Activated CD4-positive, alpha-beta T cell treated with anti-CD3 and anti-CD28 coated beads, Interleukin-2, Interleukin-4, amounts not matched to agents 100 ng/mL and 50 ng/mL, durations not matched to agents 16 hours and 8 hours (primary cell): Measurements from ENCODE around the gene CDK1.

Source experiments
- DNase-seq: peaks from one replicate; pipeline ENCODE4 v3.0.0-alpha.2; 2020; ENCODE audit warnings: low spot score

Gene CDK1

DNA sequence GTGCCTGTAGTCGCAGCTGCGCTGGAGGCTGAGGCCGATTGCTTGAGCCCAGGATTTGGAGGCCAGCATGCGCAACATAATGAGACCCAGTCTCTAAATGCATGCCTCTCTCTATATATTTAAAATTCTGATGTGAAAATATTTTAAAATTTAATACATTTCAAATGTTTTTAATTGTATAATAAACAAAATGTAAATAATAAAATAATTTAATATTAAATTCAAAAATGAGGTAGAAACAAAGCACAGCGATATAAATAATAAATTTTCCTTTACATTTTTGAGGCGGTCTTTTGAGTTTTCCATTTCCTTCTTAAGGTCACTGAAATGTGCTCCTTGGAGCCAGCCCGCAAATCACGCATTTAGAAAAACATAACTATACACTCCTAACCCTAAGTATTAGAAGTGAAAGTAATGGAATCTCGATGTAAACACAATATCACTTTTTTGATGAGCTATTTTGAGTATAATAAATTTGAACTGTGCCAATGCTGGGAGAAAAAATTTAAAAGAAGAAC lies 523 bp upstream of the CDK1 start:
- DNase-seq: no peak

DNA sequence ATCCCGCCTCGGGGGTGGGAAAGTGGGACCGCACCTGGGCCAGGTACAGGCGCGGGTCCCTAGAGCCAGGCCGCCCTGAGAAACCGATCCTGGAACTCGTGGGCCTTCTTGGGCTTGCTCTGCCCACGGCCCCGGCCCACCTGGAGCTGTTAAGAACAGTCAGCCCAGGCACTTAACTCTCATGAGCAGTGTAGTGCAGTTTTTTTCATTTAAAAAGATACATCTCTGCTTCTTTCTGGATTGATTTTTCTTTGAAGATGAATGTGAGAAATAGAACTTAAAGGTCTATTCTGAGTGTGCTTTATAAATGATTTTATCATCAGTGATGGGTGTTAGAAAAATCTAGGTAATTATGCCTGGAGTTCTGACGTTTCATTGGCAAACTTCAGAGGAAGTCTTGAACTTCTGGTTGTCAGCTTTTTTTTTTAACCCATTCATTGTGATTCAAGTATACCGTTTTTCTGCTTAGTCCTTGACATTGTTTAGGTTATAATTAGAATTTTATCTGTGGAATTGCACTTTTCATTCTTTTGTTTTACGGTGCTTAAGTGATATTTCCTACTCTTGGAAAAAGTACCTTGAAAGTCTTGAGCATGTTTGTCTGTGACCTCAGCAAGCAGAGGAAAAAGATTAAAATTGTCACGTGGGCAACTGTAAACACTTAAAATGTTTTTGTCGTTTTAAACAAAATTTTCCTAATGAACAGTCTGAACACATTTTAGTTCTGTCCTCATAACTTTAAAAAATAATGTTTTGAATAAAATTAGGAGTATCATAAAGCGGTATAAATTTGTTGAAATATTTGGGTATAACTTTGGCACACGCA lies 906 bp downstream of the CDK1 start:
- DNase-seq: no peak

- DNase-seq: no peak
Measured at GRCh38 chr10:60781661-60782060, 3.4 kb downstream of the CDK1 start.

- DNase-seq: no peak
Measured at GRCh38 chr10:60784641-60785040, 6.4 kb downstream of the CDK1 start.

DNA sequence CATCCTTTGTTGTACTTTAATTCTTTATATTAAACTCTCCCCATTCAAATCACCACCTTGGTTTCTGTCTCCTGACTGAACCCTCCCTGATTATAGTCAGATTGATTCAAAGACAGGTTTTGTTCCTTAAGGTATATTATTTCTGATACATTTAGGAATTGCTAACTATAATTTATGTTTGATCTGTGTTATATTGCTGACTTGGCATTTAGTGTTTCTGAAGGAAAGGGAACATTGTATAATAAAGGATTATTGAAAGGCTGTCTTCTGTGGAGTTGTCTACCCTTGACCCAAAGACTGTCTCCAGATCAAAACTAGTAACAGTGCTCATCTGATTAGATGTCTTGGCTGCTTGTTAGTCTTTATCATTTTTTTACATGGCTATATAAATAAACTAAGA lies 10.3 kb downstream of the CDK1 start:
- no peak for DNase-seq

DNA sequence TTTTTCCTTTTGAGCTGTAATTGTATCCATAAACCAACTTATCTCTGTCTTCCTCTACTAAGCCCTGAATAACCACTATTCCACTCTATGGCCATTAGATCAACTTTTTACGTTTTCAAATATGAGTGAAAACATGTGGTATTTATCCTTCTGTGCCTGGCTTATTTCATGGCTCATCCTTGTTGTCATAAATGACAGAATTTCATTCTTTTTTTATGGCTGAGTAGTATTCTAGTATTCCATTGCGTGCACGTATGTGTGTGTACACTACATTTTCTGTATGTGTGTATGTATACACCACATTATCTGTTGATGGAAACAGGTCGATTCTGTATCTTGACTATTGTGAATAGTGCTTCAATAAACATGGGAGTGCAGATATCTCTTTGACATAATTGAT lies 11.1 kb downstream of the CDK1 start:
- DNase-seq: no peak

GRCh38 chr10:60794953-60795352 lies 16.7 kb downstream of the CDK1 start:
- DNase-seq: no peak

GRCh38 chr10:60795465-60796202 lies 17.4 kb downstream of the CDK1 start:
- no peak for DNase-seq

DNA sequence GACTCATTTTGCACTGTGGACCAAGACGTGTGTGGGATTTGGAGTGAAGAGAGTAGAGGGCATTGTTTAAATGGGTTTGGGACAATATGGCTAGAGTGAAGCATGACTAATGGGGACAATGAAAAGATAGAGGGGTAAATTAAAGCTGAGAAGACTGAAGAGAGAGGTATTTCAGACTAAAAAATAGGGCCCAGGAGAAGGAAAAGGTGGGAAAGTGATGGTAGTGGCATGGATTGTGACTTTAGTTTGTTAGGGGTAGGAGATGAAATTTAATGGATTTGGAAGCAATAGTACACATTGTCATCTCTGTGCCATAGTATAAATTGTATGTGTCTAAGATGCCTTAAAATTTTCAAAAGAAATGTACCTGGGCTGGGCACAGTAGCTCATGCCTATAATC lies 18.2 kb downstream of the CDK1 start:
- DNase-seq: no peak

DNA sequence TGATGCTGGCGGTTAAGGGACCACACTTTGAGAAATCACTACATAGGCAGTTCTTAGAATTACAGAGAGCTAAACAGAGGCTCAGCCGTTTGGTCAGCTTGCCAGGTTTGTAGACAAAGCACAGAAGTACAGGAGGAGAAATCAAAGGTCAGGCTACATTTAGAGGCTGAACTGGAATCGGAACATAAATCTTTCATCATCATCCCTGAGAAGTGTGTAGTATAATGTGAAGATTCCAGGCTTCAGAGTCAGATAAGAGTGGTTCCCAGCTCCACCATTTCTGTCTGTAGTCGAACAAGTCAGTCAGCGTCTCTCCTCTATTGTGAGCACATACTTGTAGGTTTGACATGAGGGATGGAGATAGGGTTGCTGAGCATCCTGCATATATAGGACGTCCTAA lies 18.9 kb downstream of the CDK1 start:
- DNase-seq: no peak

GRCh38 chr10:60798031-60798430 lies 19.8 kb downstream of the CDK1 start:
- DNase-seq: no peak

- no peak for DNase-seq
Measured at GRCh38 chr10:60798870-60799269, 20.6 kb downstream of the CDK1 start.

DNA sequence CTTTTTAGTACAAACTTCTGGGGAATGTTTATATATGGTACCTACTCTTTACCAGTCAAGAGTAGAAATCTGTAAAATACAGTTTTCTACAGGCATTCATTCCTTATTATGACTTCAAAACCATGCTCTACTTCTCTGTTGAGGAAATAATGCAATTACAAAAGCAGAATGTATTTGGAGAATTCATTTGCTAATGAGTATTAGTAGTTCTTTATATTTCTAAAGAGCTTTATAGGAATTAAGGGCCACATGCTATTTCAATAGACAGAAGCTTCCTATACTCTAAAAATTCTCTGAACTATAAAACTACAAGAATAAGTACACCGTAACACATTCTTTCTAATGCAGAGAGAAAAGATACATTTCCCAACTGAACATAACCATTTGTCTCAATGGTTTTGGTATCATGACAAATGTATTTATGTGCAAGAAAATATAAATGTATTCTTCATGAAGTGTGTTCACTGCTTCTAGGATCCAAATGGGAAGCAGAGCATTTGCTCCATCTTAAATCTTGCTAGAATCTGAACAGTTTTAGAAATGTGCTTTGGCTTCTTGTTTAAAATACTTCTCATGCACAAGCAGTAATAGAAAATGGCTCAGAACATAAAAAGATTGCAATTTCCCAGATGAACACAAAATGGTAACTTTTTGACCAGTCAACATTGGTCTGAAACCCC lies 21.8 kb downstream of the CDK1 start:
- DNase-seq: no peak

DNA sequence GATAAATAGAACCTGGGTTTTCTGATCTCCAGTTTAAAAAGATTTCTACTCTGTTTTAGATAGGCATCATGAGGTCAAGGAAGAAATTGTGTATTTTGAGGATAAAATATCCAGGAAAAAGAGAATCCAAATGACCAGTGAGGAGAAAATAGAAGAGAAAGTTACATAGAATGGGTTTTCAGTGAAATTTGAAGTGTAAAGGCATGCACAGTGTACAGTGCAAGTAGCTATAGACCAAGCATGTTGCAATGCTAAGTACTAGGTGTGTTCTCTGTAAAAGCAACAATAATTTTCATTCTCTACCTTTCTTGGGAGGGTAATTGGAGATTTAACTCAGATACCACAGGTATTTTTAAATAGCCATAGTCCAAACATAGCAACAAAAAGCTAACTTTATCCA lies 22.6 kb downstream of the CDK1 start:
- DNase-seq: no peak

- no peak for DNase-seq
Measured at GRCh38 chr10:60801522-60801921, 23.2 kb downstream of the CDK1 start.

DNA sequence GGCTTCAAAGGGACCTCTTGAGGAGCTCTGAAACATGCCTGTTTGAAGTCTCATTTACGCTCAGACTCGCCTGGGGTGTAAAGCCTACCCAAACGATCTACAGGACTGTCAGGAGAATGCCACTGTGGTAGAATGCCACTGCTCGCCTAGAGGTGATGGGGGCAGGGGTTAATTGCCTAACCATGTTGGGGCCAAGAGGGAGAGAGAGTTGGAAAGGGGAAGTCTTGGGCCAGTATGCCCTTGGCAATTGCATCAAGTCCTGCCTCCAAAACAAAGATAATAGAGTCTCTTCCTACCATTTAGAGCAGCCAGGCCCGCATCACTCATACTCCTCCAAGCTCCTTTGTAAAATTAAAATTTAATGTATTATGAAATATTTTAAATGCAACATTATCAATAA lies 25.2 kb downstream of the CDK1 start:
- no peak for DNase-seq

- DNase-seq: no peak
Measured at GRCh38 chr10:60803865-60804264, 25.6 kb downstream of the CDK1 start.

DNA sequence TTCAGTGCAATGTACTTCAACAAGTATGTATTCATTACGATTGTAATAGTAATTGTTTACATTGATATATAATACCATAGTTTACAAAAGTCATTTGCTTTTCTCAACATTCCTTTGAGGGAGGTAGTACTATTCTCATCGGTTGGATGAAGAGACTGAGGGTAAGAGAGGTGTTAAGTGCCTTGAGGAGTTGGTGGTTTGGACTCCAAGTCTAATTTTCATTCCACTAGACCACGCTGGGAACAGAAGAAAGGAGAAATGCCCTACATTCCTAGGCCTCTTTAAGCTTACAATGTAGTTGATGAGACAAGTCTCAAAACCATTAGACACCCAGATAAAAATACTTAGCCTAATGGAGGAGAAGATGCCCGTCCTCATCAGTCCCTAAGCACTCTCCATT lies 28.6 kb downstream of the CDK1 start:
- DNase-seq: no peak

GRCh38 chr10:60807499-60807898 lies 29.2 kb downstream of the CDK1 start:
- no peak for DNase-seq

DNA sequence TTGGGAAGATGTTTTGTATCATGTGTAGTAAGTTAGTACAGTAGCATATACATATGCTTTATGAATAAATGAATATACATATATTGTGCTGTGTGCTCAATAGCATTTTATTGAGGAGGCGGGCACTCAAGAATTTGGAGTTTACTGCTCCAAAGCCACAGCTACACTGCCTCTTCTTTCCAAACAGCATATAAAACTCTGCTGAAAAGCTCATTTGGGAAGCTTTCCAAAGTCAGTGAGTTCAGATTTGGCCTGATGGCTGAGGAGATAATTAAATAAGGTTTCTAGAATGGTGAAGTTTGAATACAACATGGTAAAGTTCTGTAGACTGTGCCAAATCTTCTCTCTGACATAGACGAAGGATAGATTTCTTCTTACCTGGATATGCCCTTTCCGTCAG lies 29.8 kb downstream of the CDK1 start:
- no peak for DNase-seq

DNA sequence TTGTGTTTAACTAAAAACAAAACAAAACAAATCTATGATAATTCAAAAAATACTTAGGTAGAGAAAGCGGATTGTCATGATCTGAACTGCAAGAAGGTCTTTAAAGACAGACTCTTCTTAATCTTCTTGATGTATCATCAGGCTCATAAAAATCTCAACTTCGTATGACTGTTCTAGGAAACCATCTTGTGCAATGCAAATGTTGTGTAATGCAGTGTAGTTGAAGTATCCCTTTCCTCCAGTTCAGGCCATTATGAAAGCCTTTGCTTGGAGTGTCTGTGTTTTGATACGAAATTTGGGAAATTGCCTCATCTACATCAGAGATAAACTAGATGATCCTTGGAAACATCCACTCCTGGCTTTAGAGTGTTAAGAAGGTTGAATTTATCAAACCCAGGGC lies 30.9 kb downstream of the CDK1 start:
- DNase-seq: no peak

GRCh38 chr10:60810437-60811182 lies 32.3 kb downstream of the CDK1 start:
- DNase-seq: no peak
